Forelimb muscle (tissue), 1 donor: Measurements from ENCODE around the gene RBM19. TPM values are rescaled to one million over a fixed set of nuclear protein-coding genes. Genes with fewer than 3 reads are reported as not detected.
"Not testable (repeated sequence)": the region's sequence is repeated elsewhere in the genome, so short reads cannot be mapped to it uniquely, and the experiment has no call there.

Source experiments
- DNase-seq: peaks from one replicate; pipeline ENCODE4 v3.0.0-alpha.2; 2013; ENCODE audit warnings: low read depth
- polyA plus RNA-seq: library from polyadenylated mRNA; unstranded; fragments of 120-200 nt; gene quantifications from one replicate; pipeline ENCODE4 v1.2.1, GENCODE V29; 2013; ENCODE audit not compliant: insufficient read length

The RBM19 gene
- polyA plus RNA-seq, 1 donor, result 17.1 TPM

GRCh38 chr12:113835896-113836295 lies 130.2 kb downstream of the RBM19 start:
- DNase-seq, result no peak

- no peak for DNase-seq
These were observed 130.7 kb downstream of the RBM19 start for GRCh38 chr12:113835433-113835832.

GRCh38 chr12:113833422-113833821 lies 132.7 kb downstream of the RBM19 start:
- no peak for DNase-seq

GRCh38 chr12:113831476-113831875 lies 134.6 kb downstream of the RBM19 start:
- DNase-seq, result no peak

GRCh38 chr12:113831016-113831415 lies 135.1 kb downstream of the RBM19 start:
- no peak for DNase-seq

- no peak for DNase-seq
These were observed 136.9 kb downstream of the RBM19 start for GRCh38 chr12:113829212-113829611.

- DNase-seq, result no peak
These were observed 138.5 kb downstream of the RBM19 start for GRCh38 chr12:113827539-113828114.

GRCh38 chr12:113826805-113827538 lies 139.2 kb downstream of the RBM19 start:
- DNase-seq, result no peak

- no peak for DNase-seq
These were observed 140.4 kb downstream of the RBM19 start for GRCh38 chr12:113825705-113826104.

GRCh38 chr12:113823816-113824215 lies 142.3 kb downstream of the RBM19 start:
- DNase-seq, result no peak

GRCh38 chr12:113823016-113823415 lies 143.1 kb downstream of the RBM19 start:
- no peak for DNase-seq

- DNase-seq, result no peak
These were observed 145.3 kb downstream of the RBM19 start for GRCh38 chr12:113820842-113821241.

GRCh38 chr12:113820309-113820708 lies 145.8 kb downstream of the RBM19 start:
- DNase-seq, result no peak

- no peak for DNase-seq
These were observed 146.6 kb downstream of the RBM19 start for GRCh38 chr12:113819495-113819894.

- no peak for DNase-seq
These were observed 147.3 kb downstream of the RBM19 start for GRCh38 chr12:113818833-113819232.

- DNase-seq, result no peak
These were observed 147.8 kb downstream of the RBM19 start for GRCh38 chr12:113818283-113818682.

GRCh38 chr12:113816866-113817265 lies 149.3 kb downstream of the RBM19 start:
- no peak for DNase-seq

GRCh38 chr12:113815031-113815430 lies 151.1 kb downstream of the RBM19 start:
- no peak for DNase-seq

- no peak for DNase-seq
These were observed 152.9 kb downstream of the RBM19 start for GRCh38 chr12:113813229-113813541.

GRCh38 chr12:113812411-113813228 lies 153.5 kb downstream of the RBM19 start:
- no peak for DNase-seq

- DNase-seq, result not testable (repeated sequence)
These were observed 156.5 kb downstream of the RBM19 start for GRCh38 chr12:113809462-113810220.
